T-helper 9 cell (primary cell): Measurements from ENCODE around the gene RANBP10.
"Not testable (repeated sequence)": the region's sequence is repeated elsewhere in the genome, so short reads cannot be mapped to it uniquely, and the experiment has no call there.

Experiments used
- DNase-seq: peaks from one replicate; pipeline ENCODE4 v3.0.0-alpha.2; 2020

RANBP10 gene

GRCh38 chr16:67708368-67708771 is 98.0 kb downstream of the RANBP10 start:
- DNase-seq, result no peak

- DNase-seq, result no peak
Measured at GRCh38 chr16:67707790-67708189, 98.6 kb downstream of the RANBP10 start.

GRCh38 chr16:67707210-67707609 is 99.2 kb downstream of the RANBP10 start:
- no peak for DNase-seq

- no peak for DNase-seq
Measured at GRCh38 chr16:67704110-67704509, 102.2 kb downstream of the RANBP10 start.

GRCh38 chr16:67703626-67704025 is 102.7 kb downstream of the RANBP10 start:
- DNase-seq, result no peak

GRCh38 chr16:67702130-67702529 is 104.2 kb downstream of the RANBP10 start:
- no peak for DNase-seq

GRCh38 chr16:67701420-67701819 is 104.9 kb downstream of the RANBP10 start:
- no peak for DNase-seq

GRCh38 chr16:67699265-67699664 is 107.1 kb downstream of the RANBP10 start:
- DNase-seq, result no peak

GRCh38 chr16:67697422-67698185 is 108.8 kb downstream of the RANBP10 start:
- DNase-seq, result no peak

- DNase-seq, result no peak
Measured at GRCh38 chr16:67694611-67695010, 111.7 kb downstream of the RANBP10 start.

- DNase-seq, result not testable (repeated sequence)
Measured at GRCh38 chr16:67693517-67694285, 112.7 kb downstream of the RANBP10 start.

GRCh38 chr16:67685388-67686112 is 120.8 kb downstream of the RANBP10 start:
- no peak for DNase-seq

- no peak for DNase-seq
Measured at GRCh38 chr16:67683767-67684166, 122.6 kb downstream of the RANBP10 start.

GRCh38 chr16:67679935-67680897 is 126.1 kb downstream of the RANBP10 start:
- DNase-seq, result no peak

- DNase-seq, result no peak
Measured at GRCh38 chr16:67678354-67679023, 127.9 kb downstream of the RANBP10 start.

GRCh38 chr16:67677712-67678111 is 128.6 kb downstream of the RANBP10 start:
- DNase-seq, result no peak

- DNase-seq, result no peak
Measured at GRCh38 chr16:67676939-67677338, 129.4 kb downstream of the RANBP10 start.

- DNase-seq, result no peak
Measured at GRCh38 chr16:67676516-67676915, 129.8 kb downstream of the RANBP10 start.

- DNase-seq, result no peak
Measured at GRCh38 chr16:67675999-67676398, 130.4 kb downstream of the RANBP10 start.

GRCh38 chr16:67675579-67675935 is 130.8 kb downstream of the RANBP10 start:
- no peak for DNase-seq

- no peak for DNase-seq
Measured at GRCh38 chr16:67674851-67675578, 131.3 kb downstream of the RANBP10 start.
